WERI-Rb-1 (cell line): ENCODE measurements around the gene GALNT18.

Experiments
- DNase-seq: peaks from one replicate; pipeline ENCODE4 v3.0.0-alpha.2; 2020
- H3K27ac ChIP-seq: fragments of 250-450 bp; sonication (Bioruptor Pico); 2 replicates; pipeline ENCODE4 v1.5.1; 2020; ENCODE audit warnings: mild to moderate bottlenecking, moderate library complexity
- H3K27me3 ChIP-seq: fragments of 250-450 bp; sonication (Bioruptor Pico); 2 replicates; pipeline ENCODE4 v1.5.1; 2021; ENCODE audit warnings: mild to moderate bottlenecking, low read depth, moderate library complexity; ENCODE audit not compliant: insufficient read depth, severe bottlenecking
- H3K36me3 ChIP-seq: fragments of 250-450 bp; sonication (Bioruptor Pico); 2 replicates; pipeline ENCODE4 v1.5.1; 2020; ENCODE audit warnings: mild to moderate bottlenecking, moderate library complexity
- H3K4me3 ChIP-seq: 2 replicates; pipeline ENCODE4 v1.5.1; 2011; ENCODE audit warnings: low read depth, mild to moderate bottlenecking, control low read depth, low read length
- H3K9me3 ChIP-seq: fragments of 250-450 bp; sonication (Bioruptor Pico); 2 replicates; pipeline ENCODE4 v1.5.1; 2021; ENCODE audit warnings: mild to moderate bottlenecking, moderate library complexity; ENCODE audit not compliant: severe bottlenecking
- CTCF ChIP-seq: IDR thresholded peaks from 2 replicates; pipeline ENCODE4 v1.5.1; 2011; ENCODE audit warnings: low read depth, mild to moderate bottlenecking, control low read depth, inconsistent platforms, low read length

The GALNT18 gene

DNA sequence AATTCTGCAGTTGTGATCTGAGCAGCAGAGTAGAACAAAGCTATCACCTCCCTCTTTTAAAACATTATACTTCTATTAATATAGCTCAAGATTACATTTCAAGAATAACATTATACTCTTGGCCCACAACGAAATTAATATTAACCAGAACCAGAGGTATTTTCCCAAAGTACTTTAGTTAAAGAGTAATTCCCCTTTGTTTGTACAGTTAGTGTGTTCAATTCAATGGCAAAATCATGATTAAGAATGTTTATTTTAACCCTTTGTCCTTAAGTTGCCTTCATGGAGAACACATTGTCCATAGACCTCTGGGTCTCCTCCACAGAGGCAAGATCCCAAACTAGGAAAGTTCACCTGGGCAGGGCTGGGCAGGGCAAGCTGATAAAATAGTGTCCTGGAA lies 180.7 kb downstream of the GALNT18 start:
- no peak for DNase-seq
- H3K4me3 ChIP-seq, result no peak overlapping the region
- H3K9me3 ChIP-seq, result no peaks in the 10 kb centered on the region
- TF ChIP-seq CTCF, result no peak
- H3K27me3 ChIP-seq, result no peaks in the 10 kb centered on the region
- no peaks in the 10 kb centered on the region for H3K36me3 ChIP-seq
- H3K27ac ChIP-seq, result no peak overlapping the region

- no peaks in the 10 kb centered on the region for H3K9me3 ChIP-seq
- no peak overlapping the region for H3K4me3 ChIP-seq
- no peak for TF ChIP-seq CTCF
- H3K27ac ChIP-seq, result no peak overlapping the region
- no peaks in the 10 kb centered on the region for H3K36me3 ChIP-seq
- no peak for DNase-seq
- H3K27me3 ChIP-seq, result no peaks in the 10 kb centered on the region
These were observed 181.7 kb downstream of the GALNT18 start for GRCh38 chr11:11440144-11440543.

DNA sequence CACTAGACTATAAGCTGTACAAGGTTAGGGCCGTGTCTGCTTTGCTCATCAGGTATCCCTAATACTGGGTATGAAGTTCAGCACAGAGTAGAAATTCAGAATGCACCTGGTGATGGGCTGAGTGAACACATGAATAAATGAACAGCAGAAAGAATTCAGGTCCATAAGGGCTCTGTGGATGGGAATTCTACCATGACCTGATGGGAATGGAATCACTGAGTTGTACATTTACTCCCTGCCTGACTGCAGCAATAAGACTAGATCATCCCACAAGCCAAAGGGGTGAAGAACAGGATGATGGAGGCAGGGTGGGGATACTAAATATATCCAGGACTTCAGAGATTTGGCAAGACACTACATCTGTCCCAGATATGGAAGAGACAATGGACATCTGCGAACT lies 182.2 kb downstream of the GALNT18 start:
- H3K27me3 ChIP-seq, result no peaks in the 10 kb centered on the region
- H3K27ac ChIP-seq, result no peak overlapping the region
- no peak for TF ChIP-seq CTCF
- H3K4me3 ChIP-seq, result no peak overlapping the region
- DNase-seq, result no peak
- no peaks in the 10 kb centered on the region for H3K36me3 ChIP-seq
- H3K9me3 ChIP-seq, result no peaks in the 10 kb centered on the region

DNA sequence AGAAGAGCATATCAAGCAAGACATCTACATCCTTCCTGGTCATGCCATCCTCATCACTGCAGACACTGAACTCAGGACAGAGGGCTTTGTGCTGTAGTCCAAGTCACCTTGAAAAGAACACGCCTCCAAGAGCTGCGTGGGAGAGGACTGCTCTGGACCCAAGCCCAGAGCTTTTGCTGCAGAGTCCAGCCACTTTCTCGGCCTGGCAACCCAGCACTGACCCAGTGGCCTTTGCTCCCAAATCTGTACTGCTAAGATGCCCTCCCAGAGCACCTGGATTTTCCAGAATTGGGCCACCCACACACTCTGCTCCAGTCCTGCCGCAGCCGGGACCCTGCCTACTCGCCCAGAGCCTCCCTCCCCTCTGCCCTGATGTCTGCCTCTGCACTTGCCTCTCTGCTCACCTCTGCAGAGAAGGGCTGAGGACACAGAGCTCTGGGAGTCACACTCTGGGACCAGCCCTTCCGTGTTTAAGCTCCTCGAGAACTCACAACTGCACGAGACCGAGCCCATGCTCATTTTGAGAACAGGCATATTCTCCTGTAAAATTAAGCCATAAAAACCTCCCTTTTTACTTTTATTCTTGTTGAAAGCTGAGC lies 185.0 kb downstream of the GALNT18 start:
- no peak for TF ChIP-seq CTCF
- H3K27ac ChIP-seq, result no peak overlapping the region

DNA sequence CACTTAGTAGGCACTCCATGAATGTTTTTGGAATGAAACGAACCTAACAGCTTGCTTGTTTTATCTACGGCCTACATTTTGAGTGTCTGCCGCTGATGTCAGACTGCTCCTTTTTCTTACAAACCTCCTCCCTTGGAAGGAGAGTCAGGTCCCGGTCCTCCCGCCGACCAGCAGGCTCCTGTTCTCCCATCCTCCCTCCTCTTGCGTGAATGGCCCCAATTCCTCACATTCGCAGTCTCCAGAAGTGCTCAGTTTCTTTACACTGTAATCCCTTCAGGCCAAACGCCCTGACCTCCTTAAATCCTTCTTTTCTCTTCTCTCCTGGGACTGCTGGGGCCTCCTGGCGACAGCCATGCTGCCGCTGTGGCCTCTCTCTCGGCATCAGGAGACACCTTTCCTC lies 186.2 kb downstream of the GALNT18 start:
- no peak overlapping the region for H3K27ac ChIP-seq
- DNase-seq, result peak; percentile 38
- no peaks in the 10 kb centered on the region for H3K9me3 ChIP-seq
- H3K27me3 ChIP-seq, result no peaks in the 10 kb centered on the region
- H3K36me3 ChIP-seq, result no peaks in the 10 kb centered on the region
- peak; percentile 18; the same call in 1 of the 2 replicates for TF ChIP-seq CTCF
- H3K4me3 ChIP-seq, result no peak overlapping the region

More for the DNA sequence above, 185.0 kb downstream of the GALNT18 start:
- H3K4me3 ChIP-seq, result no peak overlapping the region
- no peaks in the 10 kb centered on the region for H3K27me3 ChIP-seq
- H3K36me3 ChIP-seq, result no peaks in the 10 kb centered on the region
- DNase-seq, result no peak
- no peaks in the 10 kb centered on the region for H3K9me3 ChIP-seq

GRCh38 chr11:11433960-11434359 lies 187.8 kb downstream of the GALNT18 start:
- H3K27ac ChIP-seq, result no peak overlapping the region
- no peak for TF ChIP-seq CTCF
- no peaks in the 10 kb centered on the region for H3K36me3 ChIP-seq
- no peaks in the 10 kb centered on the region for H3K9me3 ChIP-seq
- H3K27me3 ChIP-seq, result no peaks in the 10 kb centered on the region
- no peak overlapping the region for H3K4me3 ChIP-seq
- no peak for DNase-seq
